GM12874 (cell line): ENCODE measurements around the gene DISP2.

ENCODE experiments used
- TF ChIP-seq, protein P1 (sequence below): IDR thresholded peaks from 2 replicates; pipeline ENCODE4 v1.5.1; 2011; ENCODE audit warnings: low read depth, mild to moderate bottlenecking, control low read depth, low read length, moderate library complexity; ENCODE audit not compliant: insufficient read depth

Gene DISP2

DNA sequence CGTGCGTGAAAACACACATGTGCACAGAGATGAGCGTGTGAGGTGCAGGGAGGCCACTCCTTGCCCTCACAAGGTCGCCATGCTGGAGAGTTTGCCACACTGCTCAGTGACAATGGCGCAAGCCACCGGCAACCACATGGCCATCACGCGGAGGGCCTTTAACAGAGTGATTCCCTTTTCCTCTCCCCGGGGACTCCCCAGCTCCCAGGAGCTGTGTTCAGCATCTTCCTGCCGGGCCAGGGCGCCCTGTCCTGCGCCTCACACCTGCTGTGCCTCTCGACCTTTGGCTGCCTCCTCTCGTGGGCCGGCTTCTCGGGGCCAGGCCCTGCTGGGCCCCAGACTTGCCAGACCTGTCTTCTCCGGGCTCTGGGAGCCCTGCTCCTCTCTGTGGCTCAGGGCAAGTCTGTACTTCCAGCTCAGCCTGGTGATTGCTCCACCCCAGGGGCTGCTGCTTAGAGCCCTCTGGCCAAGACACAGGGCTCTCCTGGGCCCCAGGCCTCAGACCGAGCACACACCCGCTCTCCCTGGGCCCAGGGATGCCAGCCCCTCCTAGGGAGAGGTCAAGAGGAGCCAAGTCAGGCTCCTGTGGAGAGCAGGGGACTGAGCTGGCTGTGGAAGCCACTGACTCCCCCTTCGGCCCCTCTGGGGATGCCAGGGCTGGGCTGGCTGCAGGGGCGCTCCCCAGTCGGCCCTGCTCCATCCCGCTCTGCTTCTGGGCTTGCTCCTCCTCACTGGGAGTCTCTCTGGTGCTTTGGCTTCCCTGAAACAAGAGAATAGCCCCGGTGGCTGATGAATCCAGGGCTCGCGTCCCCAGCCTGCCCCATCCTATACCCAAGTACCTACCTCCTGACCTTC is 22.9 kb upstream of the DISP2 start:
- TF ChIP-seq, protein P1, sequence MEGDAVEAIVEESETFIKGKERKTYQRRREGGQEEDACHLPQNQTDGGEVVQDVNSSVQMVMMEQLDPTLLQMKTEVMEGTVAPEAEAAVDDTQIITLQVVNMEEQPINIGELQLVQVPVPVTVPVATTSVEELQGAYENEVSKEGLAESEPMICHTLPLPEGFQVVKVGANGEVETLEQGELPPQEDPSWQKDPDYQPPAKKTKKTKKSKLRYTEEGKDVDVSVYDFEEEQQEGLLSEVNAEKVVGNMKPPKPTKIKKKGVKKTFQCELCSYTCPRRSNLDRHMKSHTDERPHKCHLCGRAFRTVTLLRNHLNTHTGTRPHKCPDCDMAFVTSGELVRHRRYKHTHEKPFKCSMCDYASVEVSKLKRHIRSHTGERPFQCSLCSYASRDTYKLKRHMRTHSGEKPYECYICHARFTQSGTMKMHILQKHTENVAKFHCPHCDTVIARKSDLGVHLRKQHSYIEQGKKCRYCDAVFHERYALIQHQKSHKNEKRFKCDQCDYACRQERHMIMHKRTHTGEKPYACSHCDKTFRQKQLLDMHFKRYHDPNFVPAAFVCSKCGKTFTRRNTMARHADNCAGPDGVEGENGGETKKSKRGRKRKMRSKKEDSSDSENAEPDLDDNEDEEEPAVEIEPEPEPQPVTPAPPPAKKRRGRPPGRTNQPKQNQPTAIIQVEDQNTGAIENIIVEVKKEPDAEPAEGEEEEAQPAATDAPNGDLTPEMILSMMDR, result no peak

DNA sequence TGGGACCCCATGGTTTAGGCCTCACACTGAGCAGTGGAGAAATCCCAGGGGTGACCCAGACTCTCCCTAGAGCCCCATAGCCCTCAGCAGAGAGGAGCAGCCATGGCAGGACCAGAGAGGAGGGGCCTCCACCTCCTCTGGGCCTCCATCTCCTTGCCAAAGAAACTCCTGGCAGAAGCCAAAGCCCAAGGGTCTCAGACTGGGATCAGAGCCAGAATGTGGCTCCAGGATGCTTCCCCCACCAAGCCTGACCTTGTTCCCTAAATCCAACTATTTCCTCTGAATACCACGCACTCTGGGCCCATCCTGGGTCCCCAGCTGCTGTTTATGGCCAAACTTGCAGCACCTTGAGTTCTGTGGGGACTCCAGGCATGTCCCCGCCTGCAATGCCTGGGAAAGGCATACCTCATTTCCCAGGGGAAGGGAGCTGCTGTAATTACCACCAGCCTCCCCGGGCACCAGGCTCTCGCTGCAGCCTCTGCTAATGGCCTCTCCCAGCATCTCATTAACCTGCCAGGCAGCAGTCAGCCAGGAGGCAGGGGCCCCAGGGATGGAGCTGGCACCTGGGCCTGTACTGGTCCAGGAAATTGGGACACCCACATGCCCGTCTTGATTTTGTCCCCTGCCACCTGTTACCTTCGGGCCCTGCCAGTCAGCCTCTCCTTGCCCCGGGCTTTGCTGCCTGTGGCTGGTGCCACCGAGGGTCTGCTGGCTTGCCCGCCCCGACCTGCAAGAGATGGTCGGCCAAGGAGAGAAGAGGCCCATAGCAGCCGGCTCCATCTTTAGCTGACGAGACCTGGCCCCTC is 21.9 kb upstream of the DISP2 start:
- TF ChIP-seq, protein P1, result no peak

GRCh38 chr15:40336744-40337122 is 21.3 kb upstream of the DISP2 start:
- TF ChIP-seq, protein P1, result peak; percentile 72

DNA sequence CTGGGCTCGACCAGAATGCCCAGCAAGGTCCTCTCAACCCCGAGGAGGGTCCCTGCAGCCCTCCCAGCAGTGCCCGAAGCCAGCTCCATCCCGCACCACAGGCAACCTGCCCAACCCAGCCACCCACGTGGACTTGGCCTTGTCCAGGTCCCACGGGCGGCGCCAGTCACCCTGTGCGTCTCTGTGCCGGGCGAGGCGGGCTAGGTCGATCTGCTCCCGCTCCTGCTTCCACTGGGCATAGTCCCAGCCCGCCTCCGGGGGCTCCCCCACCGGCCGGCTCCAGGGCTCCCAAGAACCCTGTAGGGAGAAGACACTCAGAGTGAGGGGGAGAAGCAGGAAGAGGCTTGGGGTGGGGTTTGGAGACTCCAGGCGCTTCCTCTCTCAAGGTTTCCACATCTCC is 20.4 kb upstream of the DISP2 start:
- TF ChIP-seq, protein P1, result no peak

DNA sequence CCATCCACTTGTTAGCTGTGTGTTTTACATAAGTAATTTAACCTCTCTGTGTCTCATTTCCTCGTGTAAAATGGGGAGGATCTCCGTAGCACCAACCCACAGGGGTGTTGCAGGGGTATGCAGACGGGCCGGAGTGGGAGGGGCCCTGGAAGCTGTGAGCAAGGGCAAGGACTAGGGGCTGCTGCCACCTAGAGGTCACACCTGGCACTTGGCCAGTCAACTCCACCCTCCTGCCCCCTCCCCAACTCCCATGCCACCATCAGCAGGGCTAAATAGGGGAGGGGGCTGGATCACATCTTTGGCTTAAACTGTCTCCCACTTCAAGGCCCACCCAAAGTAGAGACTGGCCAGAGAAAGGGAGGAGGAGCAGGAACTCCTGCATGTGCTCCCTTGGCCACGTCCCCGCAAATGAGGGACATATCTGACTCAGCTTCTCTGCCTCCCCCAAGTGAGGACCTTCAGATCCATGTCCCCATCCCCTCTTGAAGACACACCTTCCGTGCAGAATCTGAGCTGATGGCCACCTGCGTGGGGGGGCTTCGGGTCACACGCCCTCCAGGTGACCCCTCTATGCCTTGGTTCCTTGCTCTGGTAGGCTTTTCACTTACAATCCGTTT is 19.9 kb upstream of the DISP2 start:
- TF ChIP-seq, protein P1, result peak; percentile 94

GRCh38 chr15:40338921-40339620 is 18.9 kb upstream of the DISP2 start:
- TF ChIP-seq, protein P1, result no peak

GRCh38 chr15:40339621-40339945 is 18.4 kb upstream of the DISP2 start:
- TF ChIP-seq, protein P1, result 0 out of 2 replicates have a peak, but pooled peaks have one; percentile 5
